ENCODE results near the gene SLC25A24. TPM values are rescaled to one million over a fixed set of nuclear protein-coding genes. Genes with fewer than 3 reads are reported as not detected.
A peak's percentile ranks its signal among the peaks of the same experiment; 100 is the strongest.

Gene SLC25A24
- total and polyA plus RNA-seq, 9 of the 15 experiments (the other 6 are each of a cell fraction or from before 2014, with no cell fraction given): 6.9 to 34.9 (median 25.4) TPM

- TF ChIP-seq, protein P1, sequence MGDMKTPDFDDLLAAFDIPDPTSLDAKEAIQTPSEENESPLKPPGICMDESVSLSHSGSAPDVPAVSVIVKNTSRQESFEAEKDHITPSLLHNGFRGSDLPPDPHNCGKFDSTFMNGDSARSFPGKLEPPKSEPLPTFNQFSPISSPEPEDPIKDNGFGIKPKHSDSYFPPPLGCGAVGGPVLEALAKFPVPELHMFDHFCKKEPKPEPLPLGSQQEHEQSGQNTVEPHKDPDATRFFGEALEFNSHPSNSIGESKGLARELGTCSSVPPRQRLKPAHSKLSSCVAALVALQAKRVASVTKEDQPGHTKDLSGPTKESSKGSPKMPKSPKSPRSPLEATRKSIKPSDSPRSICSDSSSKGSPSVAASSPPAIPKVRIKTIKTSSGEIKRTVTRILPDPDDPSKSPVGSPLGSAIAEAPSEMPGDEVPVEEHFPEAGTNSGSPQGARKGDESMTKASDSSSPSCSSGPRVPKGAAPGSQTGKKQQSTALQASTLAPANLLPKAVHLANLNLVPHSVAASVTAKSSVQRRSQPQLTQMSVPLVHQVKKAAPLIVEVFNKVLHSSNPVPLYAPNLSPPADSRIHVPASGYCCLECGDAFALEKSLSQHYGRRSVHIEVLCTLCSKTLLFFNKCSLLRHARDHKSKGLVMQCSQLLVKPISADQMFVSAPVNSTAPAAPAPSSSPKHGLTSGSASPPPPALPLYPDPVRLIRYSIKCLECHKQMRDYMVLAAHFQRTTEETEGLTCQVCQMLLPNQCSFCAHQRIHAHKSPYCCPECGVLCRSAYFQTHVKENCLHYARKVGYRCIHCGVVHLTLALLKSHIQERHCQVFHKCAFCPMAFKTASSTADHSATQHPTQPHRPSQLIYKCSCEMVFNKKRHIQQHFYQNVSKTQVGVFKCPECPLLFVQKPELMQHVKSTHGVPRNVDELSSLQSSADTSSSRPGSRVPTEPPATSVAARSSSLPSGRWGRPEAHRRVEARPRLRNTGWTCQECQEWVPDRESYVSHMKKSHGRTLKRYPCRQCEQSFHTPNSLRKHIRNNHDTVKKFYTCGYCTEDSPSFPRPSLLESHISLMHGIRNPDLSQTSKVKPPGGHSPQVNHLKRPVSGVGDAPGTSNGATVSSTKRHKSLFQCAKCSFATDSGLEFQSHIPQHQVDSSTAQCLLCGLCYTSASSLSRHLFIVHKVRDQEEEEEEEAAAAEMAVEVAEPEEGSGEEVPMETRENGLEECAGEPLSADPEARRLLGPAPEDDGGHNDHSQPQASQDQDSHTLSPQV (IDR thresholded peaks at IDR 0.05): no peak
- no peak for TF ChIP-seq ZNF143 (CRISPR knock-in tag; IDR thresholded peaks at IDR 0.05)
- no peak for TF ChIP-seq ZNF764 (CRISPR knock-in tag; IDR thresholded peaks at IDR 0.05; ENCODE audit: low read depth)
- TF ChIP-seq SIX5 (IDR thresholded peaks at IDR 0.05; ENCODE audit: borderline replicate concordance in 1 of 2, insufficient read depth in 1 of 2, low read depth in 1 of 2, low read length in 2 of 2): no peak
- TF ChIP-seq, protein P2, sequence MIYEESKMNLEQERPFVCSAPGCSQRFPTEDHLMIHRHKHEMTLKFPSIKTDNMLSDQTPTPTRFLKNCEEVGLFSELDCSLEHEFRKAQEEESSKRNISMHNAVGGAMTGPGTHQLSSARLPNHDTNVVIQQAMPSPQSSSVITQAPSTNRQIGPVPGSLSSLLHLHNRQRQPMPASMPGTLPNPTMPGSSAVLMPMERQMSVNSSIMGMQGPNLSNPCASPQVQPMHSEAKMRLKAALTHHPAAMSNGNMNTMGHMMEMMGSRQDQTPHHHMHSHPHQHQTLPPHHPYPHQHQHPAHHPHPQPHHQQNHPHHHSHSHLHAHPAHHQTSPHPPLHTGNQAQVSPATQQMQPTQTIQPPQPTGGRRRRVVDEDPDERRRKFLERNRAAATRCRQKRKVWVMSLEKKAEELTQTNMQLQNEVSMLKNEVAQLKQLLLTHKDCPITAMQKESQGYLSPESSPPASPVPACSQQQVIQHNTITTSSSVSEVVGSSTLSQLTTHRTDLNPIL (CRISPR knock-in tag; IDR thresholded peaks at IDR 0.05): no peak
- no peak for TF ChIP-seq GABPB1 (CRISPR knock-in tag; IDR thresholded peaks at IDR 0.05)
- no peak for TF ChIP-seq POLR2H (tag; IDR thresholded peaks at IDR 0.05; ENCODE audit: low read depth)
- no peak for TF ChIP-seq ZNF124 (CRISPR knock-in tag; IDR thresholded peaks at IDR 0.05)
- no peak for TF ChIP-seq ZBTB26 (CRISPR knock-in tag; IDR thresholded peaks at IDR 0.05)
- no peak for TF ChIP-seq ZNF668 (CRISPR knock-in tag; IDR thresholded peaks at IDR 0.05)
- TF ChIP-seq ZC3H4 (CRISPR knock-in tag; IDR thresholded peaks at IDR 0.05; ENCODE audit: borderline replicate concordance): no peak
- no peak for TF ChIP-seq GATAD2B (IDR thresholded peaks at IDR 0.05; ENCODE audit: borderline replicate concordance)
- TF ChIP-seq CBX2 (IDR thresholded peaks at IDR 0.05; ENCODE audit: insufficient read depth, low read length, poor library complexity, severe bottlenecking): no peak
- no peak for TF ChIP-seq KDM4B (IDR thresholded peaks at IDR 0.05; ENCODE audit: borderline replicate concordance in 2 of 2, low read depth in 1 of 2)
- peak; percentile 56; the same call in 1 of the 2 replicates for TF ChIP-seq SOX6 (IDR thresholded peaks at IDR 0.05)
- no peak for TF ChIP-seq HNRNPH1 (optimal IDR thresholded peaks at IDR 0.05; ENCODE audit: low read depth, low read length)
- peak; percentile 46; the same call in 1 of the 2 replicates for TF ChIP-seq EP300 (IDR thresholded peaks at IDR 0.05; ENCODE audit: low read length)
- TF ChIP-seq SMARCE1 (IDR thresholded peaks at IDR 0.05): peak; percentile 87
- no peak for TF ChIP-seq ZNF282 (CRISPR knock-in tag; IDR thresholded peaks at IDR 0.05)
- TF ChIP-seq MYC (IDR thresholded peaks at IDR 0.05; ENCODE audit: low read depth, low read length): no peak
- TF ChIP-seq MYC (CRISPR knock-in tag; IDR thresholded peaks at IDR 0.05; ENCODE audit: borderline replicate concordance, low read depth): no peak
- TF ChIP-seq LEF1 (IDR thresholded peaks at IDR 0.05): 0 out of 2 replicates have a peak, but pooled peaks have one; percentile 28
Measured at GRCh38 chr1:108100148-108100547, 100.0 kb downstream of the SLC25A24 start (continued).

All from K562 (cell line).